Measurements from ENCODE around the gene EIPR1.

DNA sequence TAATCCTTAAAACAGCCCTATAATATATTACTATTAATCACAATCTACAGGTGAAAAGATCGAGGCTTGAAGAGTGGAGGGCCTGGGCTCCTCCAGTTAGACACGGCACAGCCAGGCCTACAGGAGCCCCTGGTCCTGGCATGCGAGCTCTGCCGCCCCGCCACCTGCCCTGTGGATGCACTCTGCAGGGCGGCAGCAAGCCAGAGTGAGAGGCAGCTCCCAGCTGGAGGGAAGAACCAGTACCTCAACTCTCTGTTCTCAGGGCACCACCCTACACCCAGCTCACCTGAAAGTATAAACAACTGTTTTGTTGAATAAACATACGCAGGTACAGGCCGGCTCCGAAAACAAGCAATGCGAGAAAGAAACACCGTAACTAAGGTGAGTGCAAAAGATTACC lies 34.6 kb downstream of the EIPR1 start:
- TF ChIP-seq EP300 (IDR thresholded peaks at IDR 0.05) = no peak
- no peak for TF ChIP-seq CTCF (IDR thresholded peaks at IDR 0.05)

All from ovary (tissue), 3 donors.